ENCODE results near the gene NFATC1.

The NFATC1 gene

GRCh38 chr18:79429785-79430281 is 34.1 kb downstream of the NFATC1 start:
- TF ChIP-seq Cebpa-rat (IDR thresholded peaks at IDR 0.05): no peak
- no peaks in the 10 kb centered on the region for H3K9me3 ChIP-seq (replicated peaks in 1 of 11)
- H3K36me3 ChIP-seq: peaks cover 0 to 51% (median 7%) of the 10 kb centered on the region in 11 experiments; a peak in 10 of 22 replicates
- 0 out of 22 replicates have a peak overlapping the region, but pooled peaks of 1 of the 11 experiments have one; percentile 20 for H3K9ac ChIP-seq
- H4K20me1 ChIP-seq: peaks cover 73 to 97% (median 89%) of the 10 kb centered on the region in 11 experiments
- H3K4me1 ChIP-seq: peaks cover 2 to 86% (median 63%) of the 10 kb centered on the region in 10 experiments; a peak in 18 of 20 replicates
- no peak overlapping the region for H3K4me3 ChIP-seq
- 0 out of 22 replicates have a peak overlapping the region, but pooled peaks of 1 of the 11 experiments have one; percentile 9 for H3K27ac ChIP-seq
- H3K27me3 ChIP-seq: peaks cover 0 to 23% (median 0%) of the 10 kb centered on the region in 11 experiments; a peak in 10 of 22 replicates
- peak overlapping the region in 8 of 11 experiments; percentile 14 to 50 (median 38); a peak in 14 of 22 replicates for H3K4me2 ChIP-seq

- no peak overlapping the region for H3K4me3 ChIP-seq
- TF ChIP-seq Cebpa-rat (IDR thresholded peaks at IDR 0.05): no peak
- H3K36me3 ChIP-seq: peaks cover 0 to 32% (median 4%) of the 10 kb centered on the region in 11 experiments; a peak in 9 of 22 replicates
- 0 out of 22 replicates have a peak overlapping the region, but pooled peaks of 1 of the 11 experiments have one; percentile 9 for H3K9ac ChIP-seq
- no peaks in the 10 kb centered on the region for H3K9me3 ChIP-seq (replicated peaks in 1 of 11)
- H3K4me2 ChIP-seq: peak overlapping the region in 8 of 11 experiments; percentile 28 to 100 (median 96); a peak in 11 of 22 replicates
- H4K20me1 ChIP-seq: peaks cover 81 to 100% (median 97%) of the 10 kb centered on the region in 11 experiments
- peaks cover 0 to 50% (median 19%) of the 10 kb centered on the region in 11 experiments; a peak in 16 of 22 replicates for H3K27me3 ChIP-seq
- H3K27ac ChIP-seq: no peak overlapping the region
- peaks cover 28 to 97% (median 83%) of the 10 kb centered on the region in 10 experiments for H3K4me1 ChIP-seq
These were observed 36.8 kb downstream of the NFATC1 start for GRCh38 chr18:79432376-79433120.

- peaks cover 84 to 100% (median 98%) of the 10 kb centered on the region in 11 experiments for H4K20me1 ChIP-seq
- peaks cover 0 to 32% (median 4%) of the 10 kb centered on the region in 11 experiments; a peak in 9 of 22 replicates for H3K36me3 ChIP-seq
These were observed 37.7 kb downstream of the NFATC1 start for GRCh38 chr18:79433431-79433830.

GRCh38 chr18:79434607-79435401 is 39.1 kb downstream of the NFATC1 start:
- Histone ChIP-seq H3K9me3 (replicated peaks in 1 of 11) (no peaks in the 10 kb centered on the region), H3K4me1 (peaks cover 51 to 100% (median 92%) of the 10 kb centered on the region in 10 experiments), H3K36me3 (peaks cover 0 to 32% (median 4%) of the 10 kb centered on the region in 11 experiments; a peak in 9 of 22 replicates), H3K27me3 (peaks cover 0 to 73% (median 22%) of the 10 kb centered on the region in 11 experiments; a peak in 17 of 22 replicates), H4K20me1 (peaks cover 90 to 100% (median 98%) of the 10 kb centered on the region in 11 experiments), H3K27ac (peak overlapping the region in 1 of 11 experiments; percentile 57; a peak in 3 of 22 replicates), H3K4me2 (peak overlapping the region in 9 of 11 experiments; percentile 81 to 100 (median 97); a peak in 18 of 22 replicates), H3K4me3 (0 out of 20 replicates have a peak overlapping the region, but pooled peaks of 1 of the 10 experiments have one; percentile 13), H3K9ac (peak overlapping the region in 3 of 11 experiments; percentile 0 to 72 (median 64); a peak in 4 of 22 replicates)
- TF ChIP-seq Cebpa-rat (IDR thresholded peaks at IDR 0.05): no peak

More at GRCh38 chr18:79433431-79433830, 37.7 kb downstream of the NFATC1 start:
- Histone ChIP-seq H3K27ac (peak overlapping the region in 1 of 11 experiments; percentile 41; a peak in 2 of 22 replicates), H3K9ac (peak overlapping the region in 3 of 11 experiments; percentile 19 to 54 (median 42); a peak in 4 of 22 replicates), H3K9me3 (replicated peaks in 1 of 11) (no peaks in the 10 kb centered on the region), H3K27me3 (peaks cover 0 to 59% (median 22%) of the 10 kb centered on the region in 11 experiments; a peak in 17 of 22 replicates), H3K4me2 (peak overlapping the region in 9 of 11 experiments; percentile 81 to 100 (median 97); a peak in 17 of 22 replicates), H3K4me1 (peaks cover 37 to 99% (median 87%) of the 10 kb centered on the region in 10 experiments), H3K4me3 (no peak overlapping the region)
- no peak for TF ChIP-seq Cebpa-rat (IDR thresholded peaks at IDR 0.05)

- peak overlapping the region; percentile 80 to 100 (median 96); a peak in 21 of 22 replicates for H3K4me2 ChIP-seq
- H3K4me3 ChIP-seq: peak overlapping the region in 2 of 10 experiments; percentile 18 to 29; a peak in 2 of 20 replicates
- peaks cover 70 to 100% (median 98%) of the 10 kb centered on the region in 10 experiments for H3K4me1 ChIP-seq
- H3K36me3 ChIP-seq: peaks cover 0 to 32% (median 4%) of the 10 kb centered on the region in 11 experiments; a peak in 10 of 22 replicates
- peak overlapping the region in 5 of 11 experiments; percentile 0 to 72 (median 54); a peak in 9 of 22 replicates for H3K9ac ChIP-seq
- H4K20me1 ChIP-seq: peaks cover 93 to 100% (median 98%) of the 10 kb centered on the region in 11 experiments
- no peak for TF ChIP-seq Cebpa-rat (IDR thresholded peaks at IDR 0.05)
- H3K27ac ChIP-seq: peak overlapping the region in 4 of 11 experiments; percentile 46 to 57 (median 55); a peak in 5 of 22 replicates
- H3K27me3 ChIP-seq: peaks cover 0 to 91% (median 22%) of the 10 kb centered on the region in 11 experiments; a peak in 17 of 22 replicates
- H3K9me3 ChIP-seq (replicated peaks in 1 of 11): no peaks in the 10 kb centered on the region
These were observed 41.0 kb downstream of the NFATC1 start for GRCh38 chr18:79436556-79437275.

GRCh38 chr18:79438089-79438897 is 42.6 kb downstream of the NFATC1 start:
- H3K9ac ChIP-seq: peak overlapping the region in 7 of 11 experiments; percentile 4 to 72 (median 53); a peak in 12 of 22 replicates
- peaks cover 86 to 100% (median 100%) of the 10 kb centered on the region in 10 experiments for H3K4me1 ChIP-seq
- TF ChIP-seq Cebpa-rat (IDR thresholded peaks at IDR 0.05): no peak
- H3K4me3 ChIP-seq: peak overlapping the region in 4 of 10 experiments; percentile 1 to 14 (median 2); a peak in 3 of 20 replicates
- H3K9me3 ChIP-seq (replicated peaks in 1 of 11): no peaks in the 10 kb centered on the region
- H3K4me2 ChIP-seq: peak overlapping the region; percentile 80 to 100 (median 96)
- H3K27ac ChIP-seq: peak overlapping the region in 5 of 11 experiments; percentile 7 to 57 (median 54); a peak in 8 of 22 replicates
- peaks cover 80 to 100% (median 98%) of the 10 kb centered on the region in 11 experiments for H4K20me1 ChIP-seq
- H3K27me3 ChIP-seq: peaks cover 0 to 99% (median 24%) of the 10 kb centered on the region in 11 experiments; a peak in 17 of 22 replicates
- peaks cover 0 to 25% (median 0%) of the 10 kb centered on the region in 11 experiments; a peak in 9 of 22 replicates for H3K36me3 ChIP-seq

All from BLaER1 treated with 17β-estradiol and CSF1 and Interleukin-3, amounts not matched to agents 10 nM and 100 nM (cell line).